GM10266 (cell line): ENCODE data around the gene CALML3.

Source experiments
- DNase-seq: peaks from one replicate; pipeline ENCODE4 v3.0.0; 2012; ENCODE audit errors: extremely low spot score
- CTCF ChIP-seq: IDR thresholded peaks from 2 replicates; pipeline ENCODE4 v1.5.1; 2012; ENCODE audit warnings: mild to moderate bottlenecking, low read depth; ENCODE audit not compliant: control insufficient read depth, insufficient read depth; ENCODE audit errors: missing control alignments

CALML3 gene

GRCh38 chr10:5576154-5576748 is 51.5 kb downstream of the CALML3 start:
- DNase-seq = no peak
- no peak for TF ChIP-seq CTCF
